SJCRH30 (cell line): Measurements from ENCODE around the gene NKG7. TPM values are rescaled to one million over a fixed set of nuclear protein-coding genes. Genes with fewer than 3 reads are reported as not detected.

ENCODE experiments used
- DNase-seq, 2 experiments: peaks; one replicate each; pipeline ENCODE4 v3.0.0-alpha.2; 2015 to 2020
- H3K27ac ChIP-seq: fragments of 250-450 bp; sonication (Bioruptor Pico); 2 replicates; pipeline ENCODE4 v1.5.1; 2020; ENCODE audit warnings: mild to moderate bottlenecking, moderate library complexity
- H3K27me3 ChIP-seq: fragments of 250-450 bp; sonication (Bioruptor Pico); 2 replicates; pipeline ENCODE4 v1.5.1; 2020; ENCODE audit warnings: mild to moderate bottlenecking, moderate library complexity
- H3K36me3 ChIP-seq: fragments of 250-450 bp; sonication (Bioruptor Pico); 2 replicates; pipeline ENCODE4 v1.5.1; 2020; ENCODE audit warnings: mild to moderate bottlenecking, moderate library complexity
- H3K4me1 ChIP-seq: fragments of 250-450 bp; sonication (Bioruptor Pico); 2 replicates; pipeline ENCODE4 v1.5.1; 2020; ENCODE audit warnings: mild to moderate bottlenecking, moderate library complexity
- H3K4me3 ChIP-seq: fragments of 250-450 bp; sonication (Bioruptor Pico); 2 replicates; pipeline ENCODE4 v1.5.1; 2020; ENCODE audit warnings: mild to moderate bottlenecking, moderate library complexity
- H3K9me3 ChIP-seq: fragments of 250-450 bp; sonication (Bioruptor Pico); replicated peaks from 2 replicates; pipeline ENCODE4 v1.5.1; 2020; ENCODE audit warnings: mild to moderate bottlenecking, moderate library complexity
- total RNA-seq: library from RNA; depleted of rRNA; stranded (reverse); fragments of >200 nt; shearing (Covaris generic); gene quantifications from 2 replicates; pipeline ENCODE4 v1.2.3, GENCODE V29; 2014

The NKG7 gene
- total RNA-seq, 1 experiment from 2014 or later = not detected

DNA sequence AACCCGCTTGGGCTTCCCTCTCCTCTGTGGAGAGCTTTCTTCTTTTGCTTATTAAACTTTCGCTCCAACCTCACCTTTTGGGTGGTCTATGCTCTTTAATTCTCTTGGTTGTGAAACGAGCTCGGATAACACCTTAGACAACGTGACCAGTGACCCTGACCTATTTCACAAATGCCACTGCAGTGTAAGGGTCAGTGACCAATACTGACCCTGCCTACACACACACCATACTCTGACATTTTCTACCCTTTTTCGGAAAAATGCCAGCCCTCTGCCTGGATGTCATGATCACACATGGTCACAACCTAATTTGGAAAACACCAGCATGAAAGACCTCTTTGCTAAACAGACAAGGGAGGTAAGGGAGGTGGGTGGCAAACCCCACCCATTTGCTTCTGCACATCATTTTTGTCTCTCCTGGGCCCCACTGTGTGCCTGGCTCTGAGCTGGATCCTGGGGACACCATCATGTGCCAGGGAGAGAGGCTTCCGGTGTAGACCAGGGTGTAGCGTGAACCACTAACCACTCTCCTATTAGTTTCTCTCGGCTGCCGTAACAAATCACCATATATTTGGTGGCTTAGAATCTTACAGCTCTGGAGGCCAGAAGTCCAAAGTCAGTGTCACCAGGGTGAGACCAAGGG, 16.2 kb downstream of the NKG7 start:
- Histone ChIP-seq H3K36me3 (no peaks in the 10 kb centered on the region), H3K27me3 (no peaks in the 10 kb centered on the region), H3K27ac (no peak overlapping the region), H3K4me3 (no peak overlapping the region), H3K4me1 (no peaks in the 10 kb centered on the region), H3K9me3 (no peaks in the 10 kb centered on the region)
- no peak for DNase-seq

DNA sequence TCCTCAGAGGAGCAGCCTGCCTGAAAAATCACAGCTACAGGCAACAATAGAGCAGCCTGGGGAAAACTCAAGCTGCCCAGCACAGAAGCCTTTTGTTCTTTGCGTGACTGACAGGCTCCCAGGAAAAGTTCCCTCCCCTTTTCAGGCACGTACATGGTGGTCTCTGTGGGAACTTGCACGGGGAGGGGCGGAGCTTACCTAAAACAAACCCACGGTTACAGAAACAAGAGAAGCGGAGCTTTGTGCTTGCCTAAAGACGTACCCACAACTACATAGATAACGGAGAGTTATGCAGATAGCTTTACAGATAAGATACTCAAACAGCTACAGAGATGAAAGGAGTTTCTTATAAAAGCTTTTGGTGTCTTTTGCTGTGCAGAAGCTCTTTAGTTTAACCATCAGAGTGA, 17.7 kb downstream of the NKG7 start:
- Histone ChIP-seq H3K27ac (peak overlapping the region; percentile 62), H3K27me3 (no peaks in the 10 kb centered on the region), H3K4me3 (no peak overlapping the region), H3K4me1 (peaks cover 11% of the 10 kb centered on the region; the same call in 1 of the 2 replicates), H3K9me3 (no peaks in the 10 kb centered on the region), H3K36me3 (no peaks in the 10 kb centered on the region)
- DNase-seq = peak; percentile 76 to 84

DNA sequence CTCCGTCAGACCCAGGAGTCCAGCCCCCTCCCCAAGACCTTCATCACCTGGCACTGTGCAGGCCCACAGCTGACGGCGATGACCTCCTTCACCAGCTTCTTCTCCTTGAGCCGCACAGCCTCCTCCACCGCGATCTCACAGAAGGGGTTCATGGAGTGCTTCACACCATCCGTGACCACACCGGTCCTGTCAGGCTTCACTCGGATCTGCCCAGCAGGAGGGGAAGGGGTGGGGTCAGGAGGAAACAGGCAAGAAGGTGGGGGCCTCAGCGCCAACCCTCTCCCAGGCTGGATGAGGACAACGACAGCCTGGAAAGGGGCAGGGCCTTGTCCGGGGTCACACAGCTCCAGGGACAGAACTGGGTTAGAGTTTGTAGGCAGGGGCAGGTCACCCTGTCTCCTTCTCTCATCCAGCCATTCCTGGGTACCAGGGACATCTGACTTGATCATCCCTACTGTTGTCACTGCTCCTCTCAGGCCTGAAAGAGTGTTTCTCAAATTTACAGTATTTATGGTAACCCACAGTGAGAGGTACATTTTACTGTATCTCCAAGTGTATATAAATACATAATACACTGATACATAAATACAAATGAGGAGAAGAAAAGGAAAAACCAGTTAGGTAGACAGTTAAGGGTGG, 18.2 kb downstream of the NKG7 start:
- H3K36me3 ChIP-seq = no peaks in the 10 kb centered on the region
- H3K4me3 ChIP-seq = no peak overlapping the region
- peak; percentile 23 to 26 for DNase-seq
- H3K27ac ChIP-seq = peak overlapping the region; percentile 62
- peaks cover 11% of the 10 kb centered on the region; the same call in 1 of the 2 replicates for H3K4me1 ChIP-seq
- H3K9me3 ChIP-seq = no peaks in the 10 kb centered on the region
- H3K27me3 ChIP-seq = no peaks in the 10 kb centered on the region

DNA sequence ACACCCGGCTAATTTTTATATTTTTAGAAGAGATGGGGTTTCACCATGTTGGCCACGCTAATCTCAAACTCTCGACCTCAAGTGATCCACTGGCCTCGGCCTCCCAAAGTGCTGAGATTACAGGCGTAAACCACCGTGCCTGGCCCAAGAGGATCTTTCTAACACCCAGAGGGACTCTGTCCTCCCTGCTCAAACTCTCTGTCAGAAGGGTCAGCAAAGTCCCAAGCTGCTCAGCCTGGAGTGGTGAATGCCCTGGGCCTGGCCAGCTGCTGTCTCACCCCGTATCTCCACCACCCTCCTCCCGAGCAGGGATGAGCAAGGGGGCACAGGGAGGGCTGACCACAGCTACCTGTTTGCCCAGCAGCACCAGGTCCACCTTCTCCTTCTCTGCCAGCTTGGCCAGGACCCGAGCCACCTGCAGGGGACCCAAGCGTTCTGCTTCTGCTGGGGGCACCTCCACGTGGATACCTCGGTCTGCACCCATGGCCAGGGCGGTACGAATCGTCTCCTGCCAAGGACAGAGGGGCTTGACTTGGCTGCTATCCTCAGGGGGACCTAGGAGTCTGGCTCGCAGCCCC, 19.6 kb downstream of the NKG7 start:
- no peaks in the 10 kb centered on the region for H3K9me3 ChIP-seq
- no peak overlapping the region for H3K27ac ChIP-seq
- H3K27me3 ChIP-seq = no peaks in the 10 kb centered on the region
- DNase-seq = no peak
- H3K4me3 ChIP-seq = no peak overlapping the region
- no peaks in the 10 kb centered on the region for H3K36me3 ChIP-seq
- peaks cover 11% of the 10 kb centered on the region; the same call in 1 of the 2 replicates for H3K4me1 ChIP-seq

DNA sequence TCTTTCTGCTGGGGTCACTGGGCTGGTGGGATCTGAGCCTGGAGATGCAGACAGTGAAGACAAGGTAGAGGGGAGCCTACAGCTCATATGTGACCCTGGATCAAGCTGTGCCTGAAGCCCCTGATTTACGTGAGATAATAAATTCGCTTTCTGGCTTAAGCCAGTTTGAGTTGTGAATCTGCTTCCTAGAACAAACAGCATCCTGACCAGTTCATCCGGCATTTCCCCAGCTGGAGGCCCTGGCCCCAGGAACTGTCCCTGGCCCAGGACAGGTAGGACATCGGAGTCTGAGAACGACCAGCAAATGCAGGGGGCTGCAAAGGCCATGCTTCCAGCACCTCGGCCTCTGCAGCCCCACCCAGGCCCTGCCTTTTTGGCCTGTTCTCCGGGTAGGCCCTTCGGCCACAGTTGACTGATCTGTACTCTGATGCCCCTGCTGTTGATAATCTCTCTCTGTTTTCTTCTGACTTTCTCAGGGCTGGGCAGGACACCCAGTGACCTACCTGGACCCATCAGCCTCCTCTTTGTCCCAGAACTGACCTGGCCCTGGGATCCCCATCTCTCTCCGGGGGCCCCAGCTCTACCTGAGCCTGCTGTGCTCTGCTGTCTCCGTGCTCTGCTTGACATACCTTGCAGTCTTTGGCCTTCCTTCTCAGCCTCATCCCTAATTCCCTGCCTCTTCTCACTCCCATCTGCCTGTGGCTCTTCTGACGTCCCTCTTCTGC, 21.0 kb downstream of the NKG7 start:
- no peaks in the 10 kb centered on the region for H3K9me3 ChIP-seq
- no peak for DNase-seq
- peak overlapping the region; percentile 41 for H3K27ac ChIP-seq

DNA sequence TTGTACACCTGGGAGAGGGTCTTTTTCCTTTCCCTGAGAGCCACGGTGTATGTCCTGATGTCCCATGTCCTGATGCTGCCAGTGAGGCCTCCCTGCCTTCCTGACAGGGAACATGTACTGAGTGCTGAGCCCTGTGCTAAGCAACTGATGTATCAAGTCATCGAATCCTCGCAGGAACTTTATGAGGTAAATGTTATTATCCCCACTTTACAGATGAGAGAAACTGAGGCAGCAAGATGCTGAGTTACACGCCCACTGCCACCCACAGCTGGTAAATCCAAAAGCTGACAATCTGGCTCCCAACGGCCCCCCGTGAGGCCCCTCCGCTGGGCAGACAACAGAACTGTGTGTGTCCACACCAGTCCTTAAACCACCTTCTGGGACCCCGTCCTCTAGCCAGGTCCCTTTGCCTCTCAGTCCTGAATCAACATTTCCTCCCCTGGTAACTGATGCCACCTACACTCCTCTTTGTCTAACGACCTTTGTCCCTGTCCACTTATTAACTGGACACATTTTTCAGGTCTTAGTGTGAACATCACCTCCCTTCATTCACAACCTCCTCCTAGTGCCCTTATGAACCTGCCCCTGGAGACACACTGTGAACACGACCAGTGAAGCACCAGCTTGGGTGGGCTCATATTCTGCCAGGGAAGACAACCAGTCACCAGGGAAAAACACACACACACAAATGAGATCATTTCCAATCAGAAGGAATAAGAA, 25.1 kb downstream of the NKG7 start:
- Histone ChIP-seq H3K4me1 (peaks cover 11% of the 10 kb centered on the region; the same call in 1 of the 2 replicates), H3K27ac (no peak overlapping the region), H3K27me3 (no peaks in the 10 kb centered on the region), H3K36me3 (no peaks in the 10 kb centered on the region), H3K4me3 (no peak overlapping the region), H3K9me3 (no peaks in the 10 kb centered on the region)
- no peak for DNase-seq

More for the DNA sequence above, 21.0 kb downstream of the NKG7 start:
- Histone ChIP-seq H3K4me1 (peaks cover 11% of the 10 kb centered on the region; the same call in 1 of the 2 replicates), H3K4me3 (no peak overlapping the region), H3K27me3 (no peaks in the 10 kb centered on the region), H3K36me3 (no peaks in the 10 kb centered on the region)

DNA sequence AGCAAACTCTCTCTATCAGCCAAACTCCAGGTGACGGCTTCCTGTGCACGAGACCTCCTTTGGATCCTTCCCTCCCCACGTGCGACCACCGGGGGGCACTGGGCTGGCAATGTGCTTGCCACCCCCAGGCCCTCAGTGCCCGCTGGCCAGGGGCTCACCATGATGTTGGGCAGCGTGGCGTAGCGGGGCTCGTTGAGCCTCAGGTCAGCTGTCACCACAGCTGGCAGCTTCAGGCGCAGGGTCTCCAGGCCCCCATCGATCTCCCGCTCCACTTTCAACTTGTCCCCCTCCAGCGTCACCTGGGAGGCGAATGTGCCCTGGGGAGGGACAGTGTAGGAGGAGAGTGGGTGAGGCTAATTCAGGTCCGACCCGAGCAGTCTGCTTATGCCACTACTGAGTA, 25.7 kb downstream of the NKG7 start:
- Histone ChIP-seq H3K9me3 (no peaks in the 10 kb centered on the region), H3K27ac (no peak overlapping the region), H3K27me3 (no peaks in the 10 kb centered on the region), H3K4me1 (peaks cover 11% of the 10 kb centered on the region; the same call in 1 of the 2 replicates), H3K36me3 (no peaks in the 10 kb centered on the region), H3K4me3 (no peak overlapping the region)
- no peak for DNase-seq

DNA sequence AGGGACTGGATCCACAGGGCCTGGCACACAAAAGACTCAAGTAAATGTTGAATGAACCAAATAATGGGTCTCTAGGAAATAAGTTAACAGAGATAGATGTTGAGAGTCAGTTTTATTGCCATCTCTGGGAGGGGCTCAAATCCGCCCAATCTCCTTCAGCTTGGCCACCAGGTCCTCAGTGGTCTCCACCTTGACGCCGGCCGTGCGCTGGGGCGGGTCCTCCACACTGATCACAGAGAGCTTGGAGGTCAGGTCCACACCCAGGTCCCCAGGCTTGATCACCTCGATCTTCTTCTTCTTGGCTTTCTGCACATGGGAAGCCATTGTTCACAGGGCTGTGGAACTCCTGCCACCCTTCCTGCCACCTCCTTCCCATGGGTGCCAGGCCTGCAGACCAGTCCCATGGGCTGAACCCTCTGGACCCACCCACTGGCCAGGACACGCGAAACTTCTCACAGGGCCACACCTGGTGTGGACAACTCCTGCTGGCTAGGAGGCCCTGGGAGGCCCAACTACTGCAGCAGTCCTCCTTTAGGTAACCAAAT, 27.3 kb downstream of the NKG7 start:
- Histone ChIP-seq H3K27ac (no peak overlapping the region), H3K36me3 (no peaks in the 10 kb centered on the region), H3K4me1 (peaks cover 3% of the 10 kb centered on the region; the same call in 1 of the 2 replicates), H3K4me3 (no peak overlapping the region), H3K27me3 (no peaks in the 10 kb centered on the region), H3K9me3 (no peaks in the 10 kb centered on the region)
- no peak for DNase-seq

DNA sequence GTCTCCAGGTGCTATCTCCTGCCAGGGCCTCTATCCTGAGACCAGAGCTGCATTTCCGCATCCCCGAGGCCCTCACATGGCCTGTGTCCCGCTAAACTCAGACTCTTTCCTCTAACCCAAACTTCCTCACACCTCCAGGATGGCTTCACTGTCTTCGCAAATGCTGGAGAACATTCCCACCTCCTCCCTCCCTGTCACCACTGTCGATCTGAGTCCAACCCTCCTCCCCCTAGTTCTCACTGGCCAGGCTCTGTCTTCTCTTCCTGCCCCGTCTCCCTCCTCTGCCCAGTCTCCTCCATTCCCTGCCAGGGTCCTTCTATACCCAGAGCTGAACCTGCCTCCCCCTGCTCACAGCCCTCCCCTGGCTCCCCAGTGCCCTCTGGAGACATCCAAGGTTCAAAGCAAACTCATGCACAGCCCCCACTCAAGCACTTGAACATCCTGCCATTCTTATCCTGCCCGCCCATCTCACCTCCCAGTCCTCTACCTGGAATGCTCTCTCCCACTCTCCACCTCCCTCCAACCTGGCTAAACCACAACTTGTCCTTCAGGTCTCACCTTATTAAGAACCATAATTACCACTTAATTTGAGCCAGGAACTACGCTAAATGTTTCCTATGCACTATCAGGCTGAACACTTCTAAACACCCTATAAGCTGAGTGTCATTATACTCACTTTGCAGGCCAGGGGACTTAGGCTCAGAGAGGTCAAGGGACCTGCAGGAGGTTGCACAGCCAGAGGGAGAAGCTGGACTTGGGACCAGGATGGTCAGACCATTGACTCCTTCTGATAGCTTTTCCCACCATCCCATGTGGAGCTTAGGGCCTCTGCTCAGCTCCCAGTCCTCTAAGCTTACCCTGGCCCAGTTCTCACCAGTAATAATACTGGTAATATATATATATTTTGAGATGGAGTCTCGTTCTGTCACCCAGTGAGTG, 29.6 kb downstream of the NKG7 start:
- no peaks in the 10 kb centered on the region for H3K4me1 ChIP-seq
- no peaks in the 10 kb centered on the region for H3K9me3 ChIP-seq
- no peak overlapping the region for H3K4me3 ChIP-seq
- DNase-seq = no peak
- no peaks in the 10 kb centered on the region for H3K36me3 ChIP-seq
- H3K27me3 ChIP-seq = no peaks in the 10 kb centered on the region
- no peak overlapping the region for H3K27ac ChIP-seq

DNA sequence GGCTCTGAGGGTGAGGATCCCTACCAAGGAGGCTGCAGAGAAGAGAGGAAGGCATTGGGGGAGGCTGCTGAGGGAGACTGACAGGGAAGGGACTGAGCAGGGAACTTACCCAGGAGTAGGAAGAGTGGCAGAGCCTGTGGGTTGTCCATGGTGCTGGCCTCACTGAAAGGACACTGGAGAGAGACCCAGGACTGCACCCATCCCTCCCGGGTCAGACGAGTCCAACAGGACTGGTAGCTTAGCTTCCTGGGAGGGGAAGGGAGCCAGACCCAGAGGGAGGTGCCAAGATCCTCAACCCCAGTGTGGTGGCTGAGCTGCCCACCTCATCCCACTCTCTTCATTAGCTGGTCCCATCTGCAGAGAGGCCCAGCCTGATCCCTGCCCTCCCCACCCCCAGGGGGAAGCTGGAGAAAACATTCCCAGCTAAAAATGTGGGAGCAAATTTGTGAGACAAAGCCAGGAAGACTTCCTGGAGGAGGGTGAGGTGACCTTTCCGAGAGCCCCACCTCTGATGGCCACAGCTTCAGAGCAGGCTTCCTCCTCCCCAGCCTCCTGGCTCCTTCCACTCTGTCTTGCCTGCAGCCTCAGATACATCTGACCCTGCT, 30.4 kb downstream of the NKG7 start, which contains the start of gene VSIG10L:
VSIG10L (minus strand) TSS at position 164 of the 605 bp plus-strand sequence; CDS start at position 149, 15 bp downstream.
- Histone ChIP-seq H3K4me3 (no peak within 1 kb of the TSS), H3K27ac (no peak within 1 kb of the TSS), H3K36me3 (no peaks in the 10 kb centered on the region), H3K9me3 (no peaks in the 10 kb centered on the region), H3K27me3 (no peaks in the 10 kb centered on the region), H3K4me1 (no peaks in the 10 kb centered on the region)
- no peak for DNase-seq

DNA sequence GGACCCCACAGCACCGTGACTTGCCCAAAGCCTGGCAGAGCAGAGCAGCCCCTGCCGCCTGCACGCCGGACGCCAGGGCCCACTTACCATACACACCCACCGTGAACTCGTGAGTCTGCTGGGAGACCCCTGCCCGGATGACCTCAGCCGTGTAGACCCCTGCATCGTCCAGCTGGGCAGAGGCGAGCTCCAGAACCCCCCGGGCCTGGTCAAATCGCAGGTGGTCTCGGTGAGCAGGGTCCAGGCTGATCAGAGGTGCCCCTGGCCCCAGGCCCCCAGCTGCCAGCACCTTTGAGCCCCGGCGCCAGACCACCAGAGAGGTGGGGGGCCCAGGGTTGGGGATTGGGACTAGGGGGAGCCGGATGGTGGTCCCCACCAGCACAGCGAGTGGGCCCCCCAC, 31.4 kb downstream of the NKG7 start:
- Histone ChIP-seq H3K4me3 (no peak overlapping the region), H3K27ac (no peak overlapping the region), H3K27me3 (no peaks in the 10 kb centered on the region)

DNA sequence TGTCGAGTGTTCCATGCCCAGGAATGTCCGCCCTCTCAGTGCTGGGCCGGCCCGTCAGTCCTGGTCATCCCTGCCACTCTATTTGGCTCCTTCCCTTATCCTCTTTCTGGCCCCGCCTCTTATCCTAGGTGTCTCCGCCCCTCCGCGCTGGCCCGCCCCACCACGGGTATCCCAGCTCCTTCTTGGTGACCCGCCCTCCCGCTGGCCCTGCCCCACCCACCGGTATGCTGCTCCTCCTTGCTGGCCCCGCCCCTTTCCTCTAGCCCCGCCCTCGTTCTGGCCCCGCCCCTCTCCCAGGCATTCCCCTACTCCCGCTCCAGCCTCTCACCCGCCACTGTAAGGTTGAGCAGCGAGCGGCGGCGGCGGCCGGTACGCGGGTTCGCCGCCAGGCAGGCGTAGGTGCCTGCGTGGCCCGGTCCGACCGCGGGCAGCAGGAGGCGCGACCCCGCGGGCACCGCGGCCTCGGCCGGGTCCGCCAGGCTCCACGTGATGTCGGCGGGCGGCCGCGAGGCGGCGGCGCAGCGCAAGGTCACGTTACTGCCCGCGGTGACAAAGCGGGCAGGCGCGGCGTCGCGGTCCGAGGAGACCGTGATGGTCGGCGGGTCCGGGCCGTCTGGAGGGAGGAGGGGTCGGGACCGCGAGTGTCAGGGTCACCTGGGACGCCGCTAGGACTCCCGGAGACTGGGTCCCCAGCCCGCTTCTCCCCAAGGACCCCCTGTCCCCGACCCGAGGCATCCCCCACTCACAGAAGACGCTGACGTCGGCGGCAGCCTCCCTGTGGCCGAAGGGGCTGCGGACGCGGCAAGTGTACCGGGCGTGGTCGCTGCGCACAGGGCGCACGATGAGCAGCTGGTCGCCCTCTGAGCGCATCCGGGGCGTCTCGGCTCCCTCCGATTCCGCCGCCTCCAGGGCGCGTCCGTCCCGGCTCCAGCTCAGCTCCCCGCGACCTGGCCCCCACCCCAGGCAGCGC, 32.5 kb downstream of the NKG7 start:
- peak; percentile 18 to 42 for DNase-seq
- no peak overlapping the region for H3K4me3 ChIP-seq
- H3K27me3 ChIP-seq = no peaks in the 10 kb centered on the region
- no peaks in the 10 kb centered on the region for H3K4me1 ChIP-seq
- H3K9me3 ChIP-seq = no peaks in the 10 kb centered on the region
- no peaks in the 10 kb centered on the region for H3K36me3 ChIP-seq
- H3K27ac ChIP-seq = no peak overlapping the region

More for the DNA sequence above, 31.4 kb downstream of the NKG7 start:
- H3K36me3 ChIP-seq = no peaks in the 10 kb centered on the region
- H3K4me1 ChIP-seq = no peaks in the 10 kb centered on the region
- no peaks in the 10 kb centered on the region for H3K9me3 ChIP-seq
- no peak for DNase-seq
